Coronary artery (tissue), 2 donors: Measurements from ENCODE around the gene TGFBRAP1.

Source experiments
- DNase-seq: peaks from one replicate; pipeline ENCODE4 v3.0.0-alpha.2; 2017; ENCODE audit warnings: low spot score
- H3K27ac ChIP-seq, 2 donors: fragments of 200-600 bp; sonication (generic); one replicate each; pipeline ENCODE4 v1.5.1; 2016 to 2019
- H3K4me3 ChIP-seq: fragments of 200-600 bp; sonication (generic); 2 replicates; pipeline ENCODE4 v1.5.1; 2016; ENCODE audit warnings: mild to moderate bottlenecking, moderate library complexity
- CTCF ChIP-seq: fragments of 200-600 bp; sonication (generic); IDR thresholded peaks from one replicate; pipeline ENCODE4 v1.5.1; 2019; ENCODE audit warnings: antibody characterized with exemption

The TGFBRAP1 gene

GRCh38 chr2:105301646-105302045 is 27.9 kb downstream of the TGFBRAP1 start:
- no peak for DNase-seq
- Histone ChIP-seq H3K4me3 (no peak overlapping the region), H3K27ac (no peak overlapping the region)
- no peak for TF ChIP-seq CTCF

GRCh38 chr2:105299290-105299689 is 30.2 kb downstream of the TGFBRAP1 start:
- no peak overlapping the region for H3K4me3 ChIP-seq
- no peak overlapping the region for H3K27ac ChIP-seq
- no peak for TF ChIP-seq CTCF

GRCh38 chr2:105298017-105298416 is 31.5 kb downstream of the TGFBRAP1 start:
- DNase-seq, result no peak
- no peak overlapping the region for H3K27ac ChIP-seq
- no peak overlapping the region for H3K4me3 ChIP-seq
- TF ChIP-seq CTCF, result no peak

More at GRCh38 chr2:105299290-105299689, 30.2 kb downstream of the TGFBRAP1 start:
- DNase-seq, result no peak

GRCh38 chr2:105297216-105297615 is 32.3 kb downstream of the TGFBRAP1 start:
- no peak for DNase-seq
- no peak for TF ChIP-seq CTCF
- H3K27ac ChIP-seq, result no peak overlapping the region
- no peak overlapping the region for H3K4me3 ChIP-seq

- Histone ChIP-seq H3K27ac (no peak overlapping the region), H3K4me3 (no peak overlapping the region)
- no peak for TF ChIP-seq CTCF
- no peak for DNase-seq
Observed at GRCh38 chr2:105296017-105296611, 33.4 kb downstream of the TGFBRAP1 start.

GRCh38 chr2:105294844-105295481 is 34.6 kb downstream of the TGFBRAP1 start:
- Histone ChIP-seq H3K4me3 (no peak overlapping the region), H3K27ac (no peak overlapping the region)
- TF ChIP-seq CTCF, result no peak
- DNase-seq, result peak; percentile 56

- Histone ChIP-seq H3K27ac (no peak overlapping the region), H3K4me3 (no peak overlapping the region)
- DNase-seq, result no peak
- TF ChIP-seq CTCF, result no peak
Observed at GRCh38 chr2:105294046-105294445, 35.5 kb downstream of the TGFBRAP1 start.
